GM10266 (cell line): ENCODE measurements around the gene EPN1.

Source experiments
- DNase-seq: peaks from one replicate; pipeline ENCODE4 v3.0.0; 2012; ENCODE audit errors: extremely low spot score
- TF ChIP-seq, protein P1 (sequence below): IDR thresholded peaks from 2 replicates; pipeline ENCODE4 v1.5.1; 2012; ENCODE audit warnings: mild to moderate bottlenecking, low read depth; ENCODE audit not compliant: control insufficient read depth, insufficient read depth; ENCODE audit errors: missing control alignments

The EPN1 gene

DNA sequence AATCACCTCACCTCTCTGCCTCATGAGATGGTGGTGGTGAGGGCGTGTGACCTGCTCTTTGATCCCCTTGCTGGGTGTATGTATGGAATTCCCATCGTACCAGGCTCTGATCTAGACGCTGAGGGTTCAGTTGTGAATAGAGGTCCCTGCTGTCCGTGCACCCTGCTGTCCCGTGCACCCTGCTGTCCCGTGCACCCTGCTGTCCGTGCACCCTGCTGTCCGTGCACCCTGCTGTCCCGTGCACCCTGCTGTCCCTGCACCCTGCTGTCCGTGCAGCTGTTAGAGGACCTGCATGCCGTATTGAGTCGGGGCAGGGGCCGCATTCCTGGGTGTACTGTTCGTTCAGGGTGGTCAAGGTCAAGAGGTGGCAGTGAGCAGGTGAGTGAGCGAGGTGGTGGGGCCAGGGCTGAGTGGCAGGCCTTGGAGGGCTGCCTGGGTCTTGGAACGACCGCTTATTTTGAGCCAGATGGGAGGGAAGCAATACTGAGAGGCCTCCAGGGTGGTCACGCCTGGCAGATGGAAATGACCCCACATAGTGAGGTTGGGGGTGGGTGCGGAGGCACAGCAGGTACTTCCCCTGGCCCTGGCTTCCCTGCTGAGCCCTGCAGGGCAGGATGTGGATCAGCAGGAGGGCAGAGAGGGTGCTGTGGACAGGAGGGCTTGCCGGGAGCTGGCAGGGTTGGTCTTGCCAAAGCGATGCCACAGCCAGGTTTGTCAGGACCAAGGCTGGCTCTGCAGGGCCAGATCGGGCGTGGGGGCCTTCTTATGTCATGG is 4.6 kb upstream of the EPN1 start:
- TF ChIP-seq, protein P1, sequence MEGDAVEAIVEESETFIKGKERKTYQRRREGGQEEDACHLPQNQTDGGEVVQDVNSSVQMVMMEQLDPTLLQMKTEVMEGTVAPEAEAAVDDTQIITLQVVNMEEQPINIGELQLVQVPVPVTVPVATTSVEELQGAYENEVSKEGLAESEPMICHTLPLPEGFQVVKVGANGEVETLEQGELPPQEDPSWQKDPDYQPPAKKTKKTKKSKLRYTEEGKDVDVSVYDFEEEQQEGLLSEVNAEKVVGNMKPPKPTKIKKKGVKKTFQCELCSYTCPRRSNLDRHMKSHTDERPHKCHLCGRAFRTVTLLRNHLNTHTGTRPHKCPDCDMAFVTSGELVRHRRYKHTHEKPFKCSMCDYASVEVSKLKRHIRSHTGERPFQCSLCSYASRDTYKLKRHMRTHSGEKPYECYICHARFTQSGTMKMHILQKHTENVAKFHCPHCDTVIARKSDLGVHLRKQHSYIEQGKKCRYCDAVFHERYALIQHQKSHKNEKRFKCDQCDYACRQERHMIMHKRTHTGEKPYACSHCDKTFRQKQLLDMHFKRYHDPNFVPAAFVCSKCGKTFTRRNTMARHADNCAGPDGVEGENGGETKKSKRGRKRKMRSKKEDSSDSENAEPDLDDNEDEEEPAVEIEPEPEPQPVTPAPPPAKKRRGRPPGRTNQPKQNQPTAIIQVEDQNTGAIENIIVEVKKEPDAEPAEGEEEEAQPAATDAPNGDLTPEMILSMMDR = no peak
- DNase-seq = no peak

DNA sequence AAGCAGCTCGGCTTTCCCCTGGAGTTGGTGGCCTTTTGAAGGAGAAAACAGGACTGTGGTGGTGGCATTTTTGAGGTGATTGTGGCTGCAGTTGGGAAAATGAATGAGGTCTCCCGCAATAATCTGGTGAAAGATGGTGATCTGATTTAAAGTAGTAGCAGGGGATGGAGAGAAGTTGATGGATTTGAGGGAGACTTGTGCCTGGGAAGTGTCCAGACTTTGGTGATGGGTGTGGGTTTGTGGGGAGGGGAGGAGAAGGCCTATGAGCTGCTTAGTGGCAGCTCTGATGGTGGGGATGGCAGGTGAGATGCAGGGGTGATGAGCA is 4.0 kb upstream of the EPN1 start:
- TF ChIP-seq, protein P1 = no peak

DNA sequence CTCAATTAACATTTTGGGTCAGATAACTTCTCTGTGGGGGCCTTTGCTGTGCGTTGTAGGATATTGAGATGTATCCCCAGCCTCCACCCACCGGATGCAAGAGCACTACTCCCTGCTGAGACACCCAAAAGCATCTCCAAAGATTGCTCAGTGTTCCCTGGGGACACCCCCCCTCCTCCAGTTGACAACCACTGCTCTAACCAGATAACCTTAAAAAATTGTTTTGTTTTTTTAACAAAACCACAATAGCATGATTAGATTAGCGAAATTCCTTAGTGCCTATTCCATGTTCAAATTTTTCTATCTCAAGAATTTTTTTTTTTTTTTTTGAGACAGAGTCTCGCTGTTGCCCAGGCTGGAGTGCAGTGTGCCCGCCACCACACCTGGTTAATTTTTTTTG is 2.6 kb upstream of the EPN1 start:
- DNase-seq = no peak
- TF ChIP-seq, protein P1 = no peak

More for the DNA sequence above, 4.0 kb upstream of the EPN1 start:
- no peak for DNase-seq

DNA sequence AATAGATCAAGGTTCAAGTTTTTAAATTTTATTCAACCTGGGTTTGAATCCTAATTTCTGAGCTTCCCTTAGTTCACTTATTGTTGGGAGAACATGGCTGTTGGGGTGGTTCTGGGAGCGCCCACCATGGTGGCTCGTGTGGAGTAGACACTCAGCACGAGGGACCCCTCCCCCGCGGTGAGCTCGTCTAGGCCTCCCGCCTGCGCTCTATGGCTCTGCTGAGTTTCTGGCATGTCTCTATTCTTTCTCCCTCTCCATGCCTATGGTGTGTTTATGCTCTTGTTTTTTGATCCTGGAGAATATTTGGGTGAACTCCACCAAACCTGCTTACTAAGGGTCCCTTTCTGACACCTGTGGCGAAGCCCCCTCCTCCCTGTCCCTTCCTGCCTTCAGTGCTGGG is 1.6 kb upstream of the EPN1 start:
- DNase-seq = no peak
- TF ChIP-seq, protein P1 = no peak

DNA sequence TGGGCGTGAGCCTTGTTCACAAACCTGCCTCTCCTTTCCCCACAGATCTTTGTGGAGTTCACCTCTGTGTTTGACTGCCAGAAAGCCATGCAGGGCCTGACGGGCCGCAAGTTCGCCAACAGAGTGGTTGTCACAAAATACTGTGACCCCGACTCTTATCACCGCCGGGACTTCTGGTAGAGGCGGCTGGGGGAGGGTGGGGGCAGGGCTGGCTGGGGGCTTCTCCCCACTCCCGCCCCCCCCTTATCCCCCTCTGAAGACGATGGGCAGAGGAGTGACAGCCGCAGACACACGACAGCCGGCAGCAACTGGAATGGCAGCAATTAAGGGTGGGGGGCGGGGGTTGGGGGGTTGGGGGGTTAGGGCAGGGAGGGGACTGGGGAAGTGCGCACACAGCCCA is 1.1 kb upstream of the EPN1 start:
- DNase-seq = no peak
- TF ChIP-seq, protein P1 = no peak

DNA sequence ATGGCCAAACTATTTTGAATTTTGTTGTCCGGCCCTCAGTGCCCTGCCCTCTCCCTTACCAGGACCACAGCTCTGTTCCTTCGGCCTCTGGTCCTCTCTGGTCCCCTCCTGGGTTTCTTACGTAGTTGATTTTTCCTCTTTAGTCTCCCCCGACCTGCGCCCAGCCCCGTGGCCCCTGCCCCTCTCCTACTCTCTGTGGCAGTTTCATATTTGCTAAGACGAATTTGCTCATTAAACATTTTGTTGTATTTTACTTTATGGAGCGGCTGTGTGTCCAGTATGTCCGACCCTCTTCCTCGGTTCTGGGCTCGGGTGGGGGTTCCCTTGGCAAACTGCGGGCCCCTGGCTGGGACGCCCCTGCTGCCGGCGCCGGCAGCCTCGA is 576 bp upstream of the EPN1 start:
- TF ChIP-seq, protein P1 = no peak
- no peak for DNase-seq

DNA sequence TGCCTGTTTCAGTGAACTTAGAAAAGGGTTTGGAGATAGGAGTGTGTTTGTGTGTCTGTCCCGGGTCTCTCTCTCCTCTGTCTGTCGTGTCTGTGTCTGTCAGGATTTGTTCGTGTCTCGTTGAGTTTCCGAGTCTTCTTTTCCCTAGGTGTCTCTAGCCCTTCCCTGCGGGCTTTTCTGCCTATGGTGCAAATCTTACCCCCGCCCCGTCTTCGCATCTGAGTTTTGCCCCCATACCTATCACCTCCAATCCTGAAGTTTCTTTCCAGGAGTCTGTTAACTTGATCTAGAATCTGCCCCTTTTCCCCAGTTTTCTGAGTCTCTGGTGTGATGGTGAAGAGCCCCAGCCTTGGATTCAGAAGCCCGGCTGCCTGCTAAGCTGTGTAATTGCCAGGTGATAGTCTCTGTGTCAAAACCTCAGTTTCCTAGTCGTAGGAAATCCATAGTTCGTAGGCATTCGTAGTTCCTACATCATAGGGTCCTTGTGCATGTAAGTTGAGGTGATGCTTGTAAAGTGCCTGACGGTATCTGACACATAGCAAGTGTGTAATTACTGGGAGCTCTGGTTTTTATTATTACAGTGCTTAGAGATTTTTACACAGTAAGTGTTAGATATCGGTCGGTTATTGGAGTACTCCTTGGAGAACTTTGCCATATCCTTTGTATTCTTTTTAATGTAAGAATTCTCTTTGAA is 782 bp downstream of the EPN1 start:
- no peak for DNase-seq
- TF ChIP-seq, protein P1 = no peak
